Stimulated activated CD8-positive, alpha-beta memory T cell treated with anti-CD3 and anti-CD28 coated beads, Interleukin-15, amount 100 ng/mL, for 48 hours (primary cell): ENCODE results near the gene GANC.
"Not testable (repeated sequence)": the region's sequence is repeated elsewhere in the genome, so short reads cannot be mapped to it uniquely, and the experiment has no call there.

Experiments used
- DNase-seq, 2 donors: peaks; one replicate each; pipeline ENCODE4 v3.0.0-alpha.2; 2020; ENCODE audit warnings: low read depth in 2 of 2

GANC gene, protein sequence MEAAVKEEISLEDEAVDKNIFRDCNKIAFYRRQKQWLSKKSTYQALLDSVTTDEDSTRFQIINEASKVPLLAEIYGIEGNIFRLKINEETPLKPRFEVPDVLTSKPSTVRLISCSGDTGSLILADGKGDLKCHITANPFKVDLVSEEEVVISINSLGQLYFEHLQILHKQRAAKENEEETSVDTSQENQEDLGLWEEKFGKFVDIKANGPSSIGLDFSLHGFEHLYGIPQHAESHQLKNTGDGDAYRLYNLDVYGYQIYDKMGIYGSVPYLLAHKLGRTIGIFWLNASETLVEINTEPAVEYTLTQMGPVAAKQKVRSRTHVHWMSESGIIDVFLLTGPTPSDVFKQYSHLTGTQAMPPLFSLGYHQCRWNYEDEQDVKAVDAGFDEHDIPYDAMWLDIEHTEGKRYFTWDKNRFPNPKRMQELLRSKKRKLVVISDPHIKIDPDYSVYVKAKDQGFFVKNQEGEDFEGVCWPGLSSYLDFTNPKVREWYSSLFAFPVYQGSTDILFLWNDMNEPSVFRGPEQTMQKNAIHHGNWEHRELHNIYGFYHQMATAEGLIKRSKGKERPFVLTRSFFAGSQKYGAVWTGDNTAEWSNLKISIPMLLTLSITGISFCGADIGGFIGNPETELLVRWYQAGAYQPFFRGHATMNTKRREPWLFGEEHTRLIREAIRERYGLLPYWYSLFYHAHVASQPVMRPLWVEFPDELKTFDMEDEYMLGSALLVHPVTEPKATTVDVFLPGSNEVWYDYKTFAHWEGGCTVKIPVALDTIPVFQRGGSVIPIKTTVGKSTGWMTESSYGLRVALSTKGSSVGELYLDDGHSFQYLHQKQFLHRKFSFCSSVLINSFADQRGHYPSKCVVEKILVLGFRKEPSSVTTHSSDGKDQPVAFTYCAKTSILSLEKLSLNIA (N-terminal part only)

DNA sequence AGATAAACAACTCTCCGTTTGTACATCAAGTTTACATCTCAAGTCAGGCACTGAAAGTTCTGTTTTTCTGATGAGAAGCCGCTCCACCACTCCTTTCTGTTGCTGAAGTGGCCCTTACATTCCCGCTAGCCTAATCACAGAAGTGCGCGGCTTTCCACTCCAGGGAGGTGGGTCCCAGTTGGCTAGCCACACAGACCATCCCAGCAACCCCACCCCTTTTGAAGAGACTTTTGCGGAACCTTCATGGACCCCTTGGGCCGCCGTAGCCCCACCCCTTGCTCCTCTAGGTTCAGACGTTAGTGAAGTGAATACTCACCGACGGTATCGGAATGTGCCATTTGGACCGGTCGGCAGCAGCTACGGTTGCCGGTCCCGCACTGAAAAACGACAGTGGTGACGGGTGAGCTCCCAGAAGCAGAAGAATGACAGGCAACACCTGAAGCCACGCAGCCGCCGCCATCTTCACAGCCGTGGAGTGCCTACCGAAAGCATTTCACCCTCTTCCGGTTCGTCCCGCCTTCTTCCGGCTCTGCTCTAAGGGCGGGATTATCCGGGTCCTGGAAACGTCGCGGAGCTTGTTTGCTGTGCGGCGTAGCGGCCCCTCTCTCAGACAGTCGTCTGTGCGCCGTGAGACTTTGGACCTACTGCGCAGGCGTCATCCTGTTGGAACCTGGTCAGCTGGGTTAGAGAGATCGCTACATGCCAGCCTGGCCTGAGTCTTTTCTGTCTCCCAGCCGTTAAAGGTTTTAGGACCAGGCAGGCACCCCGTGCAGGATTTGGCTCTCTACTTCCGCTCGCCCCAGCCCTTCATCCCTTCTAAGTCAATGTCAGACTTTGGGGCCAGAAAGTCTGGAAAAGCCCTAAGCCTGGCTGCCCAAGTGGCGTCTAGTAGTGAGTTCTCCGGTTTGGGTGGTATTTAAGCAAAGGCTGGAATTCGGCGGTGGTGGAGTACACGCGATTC lies at the start of gene GANC, which contains the start of gene TMEM87A:
TSS of gene GANC (plus strand) at position 263 of the 961 bp plus-strand sequence. CDS start 1,281 bp downstream, outside the sequence.
TSS of gene TMEM87A (minus strand) at position 495 of the 961 bp plus-strand sequence. CDS start at position 460, 35 bp downstream.
- peak; percentile 93 to 95 for DNase-seq

- no peak for DNase-seq
Observed at GRCh38 chr15:42226648-42227047, 46.4 kb upstream of the GANC start.

DNA sequence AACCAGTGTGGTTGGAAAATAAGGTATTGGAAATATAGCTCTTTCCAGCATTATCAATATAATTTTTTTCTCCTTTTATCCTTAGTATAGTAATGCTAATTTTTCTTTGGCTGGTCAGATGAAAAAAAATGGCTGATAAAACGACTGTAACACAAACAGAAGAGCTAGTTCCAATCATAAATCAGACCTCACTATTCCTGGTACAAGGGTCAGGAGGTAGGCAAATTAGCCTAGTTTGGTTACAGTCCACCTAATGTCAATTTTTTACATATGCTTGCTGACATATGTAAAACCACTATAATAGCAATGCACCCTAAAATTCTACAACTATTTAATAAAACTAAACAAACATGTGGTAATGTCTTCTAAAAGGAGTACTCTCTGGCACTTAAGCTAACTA lies 45.0 kb upstream of the GANC start:
- DNase-seq, result no peak

- not testable (repeated sequence) for DNase-seq
Observed at GRCh38 chr15:42228981-42229380, 44.0 kb upstream of the GANC start.

GRCh38 chr15:42231088-42231487 lies 41.9 kb upstream of the GANC start:
- DNase-seq, result no peak

DNA sequence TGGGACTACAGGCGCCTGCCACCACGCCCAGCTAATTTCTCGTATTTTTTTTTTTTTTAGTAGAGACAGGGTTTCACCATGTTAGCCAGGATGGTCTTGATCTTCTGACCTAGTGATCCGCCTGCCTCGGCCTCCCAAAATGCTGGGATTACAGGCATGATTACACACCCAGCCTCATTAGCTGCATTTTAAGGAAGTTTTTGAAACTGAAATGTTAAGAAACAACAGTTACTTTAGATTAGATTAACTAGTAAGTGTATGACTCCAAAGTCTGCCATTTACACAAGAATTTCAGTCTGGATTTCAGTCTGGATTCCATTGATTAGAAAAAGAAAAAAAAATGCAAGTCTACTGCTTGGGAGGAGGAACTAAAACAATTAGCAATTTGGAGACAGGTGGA lies 40.4 kb upstream of the GANC start:
- no peak for DNase-seq

- DNase-seq, result no peak
Observed at GRCh38 chr15:42233107-42233506, 39.9 kb upstream of the GANC start.

DNA sequence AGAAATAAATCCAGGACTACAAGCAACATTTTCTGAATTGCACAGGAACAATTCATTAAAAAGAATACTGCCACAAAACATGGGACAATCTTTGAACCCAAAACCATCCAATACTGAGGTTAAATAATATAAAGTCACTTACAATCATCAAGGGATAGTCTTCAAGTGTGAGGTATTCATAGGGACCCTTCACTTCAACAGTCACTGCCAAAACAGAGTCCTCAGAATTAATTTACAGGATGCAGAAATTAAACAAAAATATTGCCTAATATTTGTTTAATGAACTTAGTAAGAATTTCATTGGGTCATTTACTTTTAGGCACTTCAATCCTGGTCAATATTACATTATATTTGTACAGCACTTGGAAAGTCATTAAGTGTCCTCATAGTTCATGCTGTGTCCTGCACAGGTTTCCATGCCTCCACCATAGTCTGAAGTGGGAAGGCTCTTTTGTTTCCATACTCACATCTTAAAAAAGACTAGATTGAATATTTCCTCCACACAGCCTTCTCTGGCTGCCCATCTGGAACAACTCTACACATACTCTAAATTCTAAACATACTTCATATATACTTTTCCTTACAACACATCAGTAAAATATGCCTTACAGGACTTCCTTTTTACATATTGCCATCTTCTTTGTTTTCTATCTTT lies 33.3 kb upstream of the GANC start:
- no peak for DNase-seq

DNA sequence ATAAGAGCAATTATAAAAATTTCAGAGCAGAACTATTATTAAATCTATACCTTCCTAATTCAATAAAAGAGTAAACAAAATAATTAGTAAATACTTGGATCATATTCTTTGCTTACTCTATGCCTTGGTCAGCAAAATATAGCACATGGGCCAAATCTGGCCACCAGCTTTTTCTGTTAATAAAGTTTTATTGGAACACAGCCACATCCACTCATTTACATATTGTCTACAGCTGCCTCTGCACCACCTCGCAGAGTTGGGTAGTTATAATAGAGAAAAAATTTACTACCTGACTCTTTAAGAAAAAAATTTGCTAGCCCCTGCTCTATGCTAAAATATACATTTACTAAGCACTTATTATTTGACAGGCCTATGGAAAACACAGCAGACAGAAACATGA lies 32.2 kb upstream of the GANC start:
- no peak for DNase-seq

GRCh38 chr15:42253300-42253699 lies 19.7 kb upstream of the GANC start:
- DNase-seq, result no peak

DNA sequence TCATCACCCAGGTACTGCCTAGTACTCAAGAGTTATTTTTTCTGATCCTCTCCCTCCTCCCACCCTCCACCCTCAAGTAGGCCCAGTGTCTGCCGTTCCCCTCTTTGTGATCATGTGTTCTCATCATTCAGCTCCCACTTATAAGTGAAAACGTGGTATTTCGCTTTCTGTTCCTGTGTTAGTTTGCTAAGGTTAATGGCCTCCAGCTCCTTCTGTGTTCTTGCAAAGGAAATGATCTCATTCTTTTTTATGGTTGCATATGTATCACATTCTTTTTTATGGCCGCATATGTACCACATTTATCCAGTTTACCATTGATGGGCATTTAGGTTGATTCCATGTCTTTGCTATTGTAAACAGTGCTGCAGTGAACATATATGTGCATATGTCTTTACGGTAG lies 8.2 kb upstream of the GANC start:
- DNase-seq, result no peak

DNA sequence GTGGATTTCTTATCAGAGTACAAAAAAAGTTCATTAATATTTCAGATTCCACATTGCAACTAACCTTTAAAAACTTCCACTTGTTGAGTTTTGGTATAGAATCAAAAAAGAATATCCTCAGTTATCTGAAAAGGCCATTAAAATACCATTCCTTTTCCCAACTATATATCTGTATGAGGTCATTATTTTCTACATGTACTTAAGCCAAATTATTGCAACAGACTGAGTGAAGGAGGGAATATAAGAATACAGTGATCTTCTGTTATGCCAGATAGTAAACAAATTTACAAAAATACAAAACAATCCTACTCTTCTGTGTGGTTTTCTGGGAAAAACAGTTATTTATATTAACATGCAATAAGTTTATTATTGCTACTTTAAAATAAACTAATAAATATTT lies 5.7 kb upstream of the GANC start:
- DNase-seq, result no peak

DNA sequence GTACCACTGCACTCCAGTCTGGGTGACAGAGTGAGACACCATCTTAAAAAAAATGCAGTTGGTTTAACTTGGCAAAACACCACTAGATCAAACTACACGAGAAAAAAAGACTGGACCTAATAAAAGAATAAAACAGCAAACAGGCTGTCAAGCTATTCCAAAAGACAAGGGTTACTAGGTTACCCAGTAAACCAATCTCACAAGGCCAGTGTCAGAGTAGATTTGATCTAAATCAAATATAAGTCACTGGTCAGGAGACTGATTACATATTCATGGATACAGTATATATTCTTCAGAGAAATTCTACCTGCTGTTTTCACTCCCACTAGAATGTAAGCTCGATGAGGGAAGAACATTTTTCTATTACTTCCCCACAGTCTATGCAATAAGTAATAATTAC lies 2.5 kb upstream of the GANC start:
- no peak for DNase-seq

GRCh38 chr15:42270996-42271395 lies 2.0 kb upstream of the GANC start:
- no peak for DNase-seq

GRCh38 chr15:42273900-42274701 lies 1.1 kb downstream of the GANC start:
- peak; percentile 36 to 43 for DNase-seq

- no peak for DNase-seq
Observed at GRCh38 chr15:42274702-42274989, 1.6 kb downstream of the GANC start.

- no peak for DNase-seq
Observed at GRCh38 chr15:42275780-42276391, 2.9 kb downstream of the GANC start.

- DNase-seq, result no peak
Observed at GRCh38 chr15:42276762-42277161, 3.8 kb downstream of the GANC start.

GRCh38 chr15:42279234-42279723 lies 6.3 kb downstream of the GANC start:
- DNase-seq, result no peak

DNA sequence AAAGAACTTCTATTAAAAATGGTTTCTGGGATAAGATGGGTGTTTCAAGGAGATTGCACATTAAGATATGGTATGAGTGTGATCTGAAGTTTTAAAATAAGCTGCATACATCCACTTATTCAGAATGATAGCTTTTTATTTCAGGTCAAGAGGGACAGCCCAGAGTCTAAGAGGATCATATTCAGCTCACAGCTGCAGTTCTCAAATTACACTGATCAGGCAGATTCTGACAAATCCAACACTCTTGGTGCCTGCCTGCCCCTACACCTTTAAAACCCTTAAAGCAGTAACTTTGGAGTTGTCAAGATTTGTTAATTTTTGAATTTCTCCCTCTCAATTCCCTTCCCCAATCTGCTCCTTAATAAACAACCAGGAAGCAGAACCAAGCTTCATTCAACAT lies 9.3 kb downstream of the GANC start:
- no peak for DNase-seq
